Measurements from ENCODE around the gene USP24.

Gene USP24

DNA sequence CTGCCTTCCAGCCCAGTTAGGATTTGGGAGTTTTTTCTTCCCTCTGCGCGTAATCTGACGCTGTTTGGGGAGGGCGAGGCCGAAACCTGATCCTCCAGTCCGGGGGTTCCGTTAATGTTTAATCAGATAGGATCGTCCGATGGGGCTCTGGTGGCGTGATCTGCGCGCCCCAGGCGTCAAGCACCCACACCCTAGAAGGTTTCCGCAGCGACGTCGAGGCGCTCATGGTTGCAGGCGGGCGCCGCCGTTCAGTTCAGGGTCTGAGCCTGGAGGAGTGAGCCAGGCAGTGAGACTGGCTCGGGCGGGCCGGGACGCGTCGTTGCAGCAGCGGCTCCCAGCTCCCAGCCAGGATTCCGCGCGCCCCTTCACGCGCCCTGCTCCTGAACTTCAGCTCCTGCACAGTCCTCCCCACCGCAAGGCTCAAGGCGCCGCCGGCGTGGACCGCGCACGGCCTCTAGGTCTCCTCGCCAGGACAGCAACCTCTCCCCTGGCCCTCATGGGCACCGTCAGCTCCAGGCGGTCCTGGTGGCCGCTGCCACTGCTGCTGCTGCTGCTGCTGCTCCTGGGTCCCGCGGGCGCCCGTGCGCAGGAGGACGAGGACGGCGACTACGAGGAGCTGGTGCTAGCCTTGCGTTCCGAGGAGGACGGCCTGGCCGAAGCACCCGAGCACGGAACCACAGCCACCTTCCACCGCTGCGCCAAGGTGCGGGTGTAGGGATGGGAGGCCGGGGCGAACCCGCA is 175.7 kb downstream of the USP24 start, which contains the start of gene PCSK9:
Gene PCSK9 (plus strand): TSS at position 207 of the 741 bp plus-strand sequence. CDS start 290 bp downstream, at position 497.
- peaks cover 17% of the 10 kb centered on the region for H3K36me3 Mint-ChIP-seq (ENCODE audit: low read depth)
- no peaks in the 10 kb centered on the region for H3K9me3 Mint-ChIP-seq
- H3K27me3 Mint-ChIP-seq (ENCODE audit: low read depth, poor library complexity), result peaks cover 45% of the 10 kb centered on the region
- TF ChIP-seq, protein P1, sequence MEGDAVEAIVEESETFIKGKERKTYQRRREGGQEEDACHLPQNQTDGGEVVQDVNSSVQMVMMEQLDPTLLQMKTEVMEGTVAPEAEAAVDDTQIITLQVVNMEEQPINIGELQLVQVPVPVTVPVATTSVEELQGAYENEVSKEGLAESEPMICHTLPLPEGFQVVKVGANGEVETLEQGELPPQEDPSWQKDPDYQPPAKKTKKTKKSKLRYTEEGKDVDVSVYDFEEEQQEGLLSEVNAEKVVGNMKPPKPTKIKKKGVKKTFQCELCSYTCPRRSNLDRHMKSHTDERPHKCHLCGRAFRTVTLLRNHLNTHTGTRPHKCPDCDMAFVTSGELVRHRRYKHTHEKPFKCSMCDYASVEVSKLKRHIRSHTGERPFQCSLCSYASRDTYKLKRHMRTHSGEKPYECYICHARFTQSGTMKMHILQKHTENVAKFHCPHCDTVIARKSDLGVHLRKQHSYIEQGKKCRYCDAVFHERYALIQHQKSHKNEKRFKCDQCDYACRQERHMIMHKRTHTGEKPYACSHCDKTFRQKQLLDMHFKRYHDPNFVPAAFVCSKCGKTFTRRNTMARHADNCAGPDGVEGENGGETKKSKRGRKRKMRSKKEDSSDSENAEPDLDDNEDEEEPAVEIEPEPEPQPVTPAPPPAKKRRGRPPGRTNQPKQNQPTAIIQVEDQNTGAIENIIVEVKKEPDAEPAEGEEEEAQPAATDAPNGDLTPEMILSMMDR (IDR thresholded peaks at IDR 0.05), result no peak
- peak within 1 kb of the TSS; percentile 91 for H3K4me3 Mint-ChIP-seq
- peaks cover 81% of the 10 kb centered on the region for H3K4me1 Mint-ChIP-seq
- H3K27ac Mint-ChIP-seq, result no peak within 1 kb of the TSS
- peak; percentile 82 for DNase-seq

DNA sequence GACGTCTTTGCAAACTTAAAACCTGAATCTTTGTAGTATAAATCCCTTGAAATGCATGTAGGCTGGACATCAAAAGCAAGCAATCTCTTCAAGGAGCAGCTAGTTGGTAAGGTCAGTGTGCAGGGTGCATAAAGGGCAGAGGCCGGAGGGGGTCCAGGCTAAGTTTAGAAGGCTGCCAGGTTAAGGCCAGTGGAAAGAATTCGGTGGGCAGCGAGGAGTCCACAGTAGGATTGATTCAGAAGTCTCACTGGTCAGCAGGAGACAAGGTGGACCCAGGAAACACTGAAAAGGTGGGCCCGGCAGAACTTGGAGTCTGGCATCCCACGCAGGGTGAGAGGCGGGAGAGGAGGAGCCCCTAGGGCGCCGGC is 176.2 kb downstream of the USP24 start:
- no peaks in the 10 kb centered on the region for H3K9me3 Mint-ChIP-seq
- TF ChIP-seq, protein P1 (IDR thresholded peaks at IDR 0.05), result no peak
- no peak for DNase-seq
- H3K4me3 Mint-ChIP-seq, result peak overlapping the region; percentile 91
- H3K4me1 Mint-ChIP-seq, result peaks cover 87% of the 10 kb centered on the region
- H3K27me3 Mint-ChIP-seq (ENCODE audit: low read depth, poor library complexity), result peaks cover 45% of the 10 kb centered on the region
- no peak overlapping the region for H3K27ac Mint-ChIP-seq
- H3K36me3 Mint-ChIP-seq (ENCODE audit: low read depth), result peaks cover 16% of the 10 kb centered on the region

DNA sequence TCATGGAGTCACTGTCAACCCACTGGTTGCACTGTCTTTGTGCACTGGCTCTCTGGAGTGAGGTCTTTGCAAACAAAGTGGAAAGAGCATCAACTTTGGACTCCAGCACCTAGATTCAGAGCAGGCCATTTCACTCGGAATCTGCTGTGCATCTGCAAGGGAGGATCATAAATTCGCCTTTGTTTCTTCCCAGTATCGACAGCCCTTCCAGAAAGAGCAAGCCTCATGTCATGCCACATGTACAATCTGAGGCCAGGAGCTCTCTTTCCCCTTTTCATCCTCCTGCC is 176.7 kb downstream of the USP24 start:
- TF ChIP-seq, protein P1 (IDR thresholded peaks at IDR 0.05), result no peak
- Mint-ChIP-seq H3K4me3 (no peak overlapping the region), H3K4me1 (peaks cover 88% of the 10 kb centered on the region)

GRCh38 chr1:55037733-55038551 is 177.2 kb downstream of the USP24 start:
- H3K36me3 Mint-ChIP-seq (ENCODE audit: low read depth), result peaks cover 15% of the 10 kb centered on the region
- H3K4me1 Mint-ChIP-seq, result peaks cover 92% of the 10 kb centered on the region
- DNase-seq, result no peak
- peak overlapping the region; percentile 11 for H3K4me3 Mint-ChIP-seq
- H3K27ac Mint-ChIP-seq, result no peak overlapping the region
- H3K27me3 Mint-ChIP-seq (ENCODE audit: low read depth, poor library complexity), result peaks cover 45% of the 10 kb centered on the region
- TF ChIP-seq, protein P1 (IDR thresholded peaks at IDR 0.05), result no peak
- H3K9me3 Mint-ChIP-seq, result peaks cover 6% of the 10 kb centered on the region

More for the DNA sequence above, 176.7 kb downstream of the USP24 start:
- Mint-ChIP-seq H3K36me3 (ENCODE audit: low read depth) (peaks cover 12% of the 10 kb centered on the region), H3K9me3 (peaks cover under 1% of the 10 kb centered on the region), H3K27ac (no peak overlapping the region), H3K27me3 (ENCODE audit: low read depth, poor library complexity) (peaks cover 45% of the 10 kb centered on the region)
- no peak for DNase-seq

- Mint-ChIP-seq H3K4me3 (no peak overlapping the region), H3K9me3 (peaks cover 18% of the 10 kb centered on the region), H3K36me3 (ENCODE audit: low read depth) (peaks cover 12% of the 10 kb centered on the region), H3K27ac (no peak overlapping the region), H3K4me1 (peaks cover 86% of the 10 kb centered on the region), H3K27me3 (ENCODE audit: low read depth, poor library complexity) (peaks cover 37% of the 10 kb centered on the region)
- TF ChIP-seq, protein P1 (IDR thresholded peaks at IDR 0.05), result no peak
- DNase-seq, result no peak
Measured at GRCh38 chr1:55035904-55036303, 179.3 kb downstream of the USP24 start.

All from nephron progenitor cell (in vitro differentiated cells).